ENCODE data around the gene FOXD4L6.
"Not testable (repeated sequence)": the region's sequence is repeated elsewhere in the genome, so short reads cannot be mapped to it uniquely, and the experiment has no call there.

The FOXD4L6 gene

DNA sequence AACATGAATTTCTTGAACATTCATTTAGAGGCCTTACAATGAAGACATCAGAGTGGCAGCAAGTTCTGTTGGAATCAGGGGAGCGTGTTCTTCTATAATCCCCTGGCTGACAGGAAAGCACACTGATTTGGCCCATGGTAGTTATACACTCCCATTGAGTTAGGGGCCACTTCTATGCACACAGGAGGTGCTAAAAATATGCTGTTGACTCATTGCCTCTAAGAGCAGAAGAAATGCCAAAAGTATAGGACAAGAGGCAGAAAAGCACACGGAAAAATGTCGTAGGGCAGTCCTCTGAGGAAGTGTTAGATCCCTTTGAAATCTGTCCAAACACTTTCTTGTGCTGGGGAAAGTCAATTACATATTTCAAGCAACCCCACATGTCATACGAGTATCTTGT lies 49.0 kb downstream of the FOXD4L6 start:
- H3K27ac ChIP-seq (ENCODE audit: extremely low read depth, low read depth, low read length); CTCF ChIA-PET; H3K36me3 ChIP-seq (ENCODE audit: control insufficient read depth in 2 of 2, insufficient read depth in 1 of 2, low read length in 2 of 2); H3K9me3 ChIP-seq (ENCODE audit: control insufficient read depth, insufficient read depth, low read depth, low read length); H3K4me1 ChIP-seq (ENCODE audit: control insufficient read depth, insufficient read depth, low read length); POLR2A ChIA-PET; H3K4me3 ChIP-seq (ENCODE audit: low read depth, low read length): not testable (repeated sequence)

DNA sequence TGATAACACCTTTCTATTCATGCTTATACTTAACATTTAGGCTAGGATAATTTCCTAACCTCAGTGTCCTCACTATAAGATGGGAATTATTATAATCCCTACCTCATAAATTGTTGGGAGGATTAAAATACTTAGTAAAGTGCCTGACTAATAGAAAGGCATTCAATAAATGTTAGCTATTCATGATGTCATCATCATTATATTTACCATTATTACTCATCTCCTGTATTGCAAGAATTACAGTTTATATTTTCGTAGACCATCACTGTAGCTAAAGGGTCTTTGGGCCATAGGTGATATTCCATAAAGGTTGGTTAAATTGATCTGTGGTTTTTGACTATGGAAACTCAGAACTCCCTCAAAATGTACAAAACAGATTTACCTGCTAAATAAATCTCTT lies 50.9 kb downstream of the FOXD4L6 start:
- H3K27ac ChIP-seq (ENCODE audit: extremely low read depth, low read depth, low read length); H3K36me3 ChIP-seq (ENCODE audit: control insufficient read depth in 2 of 2, insufficient read depth in 1 of 2, low read length in 2 of 2); H3K4me1 ChIP-seq (ENCODE audit: control insufficient read depth, insufficient read depth, low read length); CTCF ChIA-PET; H3K9me3 ChIP-seq (ENCODE audit: control insufficient read depth, insufficient read depth, low read depth, low read length); H3K4me3 ChIP-seq (ENCODE audit: low read depth, low read length); POLR2A ChIA-PET: not testable (repeated sequence)
